ENCODE results near the gene VWA5B2. TPM values are rescaled to one million over a fixed set of nuclear protein-coding genes. Genes with fewer than 3 reads are reported as not detected.
A peak's percentile ranks its signal among the peaks of the same experiment; 100 is the strongest.

Gene VWA5B2
- total RNA-seq, 4 donors from 2014 or later: 0.83 to 9.1 (median 6.9) TPM

GRCh38 chr3:184240384-184241140 lies 11.2 kb downstream of the VWA5B2 start:
- TF ChIP-seq CTCF (IDR thresholded peaks at IDR 0.05): no peak
- TF ChIP-seq POLR2A (IDR thresholded peaks at IDR 0.05): no peak
- H3K4me1 ChIP-seq: peaks cover 0 to 13% (median 0%) of the 10 kb centered on the region in 4 donors
- no peak for DNase-seq
- H3K27ac ChIP-seq: no peak overlapping the region
- no peaks in the 10 kb centered on the region for H3K27me3 ChIP-seq
- no peak overlapping the region for H3K4me3 ChIP-seq
- no peaks in the 10 kb centered on the region for H3K9me3 ChIP-seq
- H3K36me3 ChIP-seq: peaks cover 0 to 37% (median 0%) of the 10 kb centered on the region in 3 donors

DNA sequence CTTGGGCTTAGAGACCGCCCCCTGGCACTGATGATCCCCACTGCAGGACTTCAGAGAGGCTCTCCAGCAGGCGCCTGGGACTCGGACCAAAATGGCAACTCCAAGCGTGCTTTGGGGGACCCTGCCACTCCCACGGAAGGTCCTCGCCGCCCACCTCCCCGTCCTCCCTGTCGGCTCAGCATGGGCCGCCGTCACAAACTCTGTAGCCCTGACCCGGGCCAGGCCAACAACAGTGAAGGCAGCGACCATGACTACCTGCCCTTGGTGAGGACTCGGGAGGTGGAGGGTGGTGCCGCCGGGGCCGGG lies 11.7 kb downstream of the VWA5B2 start:
- no peaks in the 10 kb centered on the region for H3K9me3 ChIP-seq
- DNase-seq: no peak
- peak overlapping the region in 2 of 4 donors; percentile 40 to 46 for H3K4me3 ChIP-seq
- no peak for TF ChIP-seq POLR2A (IDR thresholded peaks at IDR 0.05)
- H3K27ac ChIP-seq: no peak overlapping the region
- H3K4me1 ChIP-seq: peaks cover 0 to 13% (median 0%) of the 10 kb centered on the region in 4 donors
- H3K27me3 ChIP-seq: no peaks in the 10 kb centered on the region
- peaks cover 0 to 39% (median 0%) of the 10 kb centered on the region in 3 donors for H3K36me3 ChIP-seq

DNA sequence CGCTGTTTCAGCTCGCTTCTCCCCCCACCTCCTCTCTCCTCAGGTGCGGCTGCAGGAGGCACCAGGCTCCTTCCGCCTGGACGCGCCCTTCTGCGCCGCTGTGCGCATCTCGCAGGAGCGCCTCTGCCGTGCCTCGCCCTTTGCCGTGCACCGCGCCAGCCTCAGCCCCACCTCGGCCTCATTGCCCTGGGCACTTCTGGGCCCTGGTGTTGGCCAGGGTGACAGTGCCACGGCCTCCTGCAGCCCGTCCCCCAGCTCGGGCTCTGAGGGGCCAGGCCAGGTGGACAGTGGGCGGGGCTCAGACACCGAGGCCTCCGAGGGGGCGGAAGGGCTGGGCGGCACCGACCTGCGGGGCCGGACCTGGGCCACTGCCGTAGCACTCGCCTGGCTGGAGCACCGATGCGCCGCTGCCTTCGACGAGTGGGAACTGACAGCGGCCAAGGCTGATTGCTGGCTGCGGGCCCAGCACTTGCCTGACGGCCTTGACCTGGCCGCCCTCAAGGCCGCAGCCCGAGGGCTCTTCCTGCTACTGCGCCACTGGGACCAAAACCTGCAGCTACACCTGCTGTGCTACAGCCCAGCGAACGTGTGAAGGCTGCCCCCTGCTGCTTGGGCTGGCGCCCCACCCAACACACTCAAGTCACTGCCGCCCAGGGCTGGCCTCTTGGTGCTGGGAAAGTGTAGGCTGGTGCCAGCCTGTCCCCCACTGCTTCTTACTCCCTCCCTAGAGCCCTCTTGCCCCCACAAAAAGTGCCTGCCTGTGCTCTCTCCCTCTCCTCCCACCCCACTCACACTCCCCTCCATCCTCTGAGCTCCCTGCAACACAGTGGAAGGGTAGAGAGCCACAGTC lies 12.3 kb downstream of the VWA5B2 start:
- Histone ChIP-seq H3K4me1 (peaks cover 0 to 13% (median 0%) of the 10 kb centered on the region in 4 donors), H3K9me3 (no peaks in the 10 kb centered on the region), H3K4me3 (peak overlapping the region in 2 of 4 donors; percentile 40 to 46), H3K27ac (peak overlapping the region in 1 of 4 donors; percentile 43), H3K27me3 (no peaks in the 10 kb centered on the region), H3K36me3 (peaks cover 0 to 39% (median 0%) of the 10 kb centered on the region in 3 donors)
- TF ChIP-seq CTCF (IDR thresholded peaks at IDR 0.05): peak in 4 of 6 experiments; percentile 33 to 69 (median 61)
- no peak for TF ChIP-seq POLR2A (IDR thresholded peaks at IDR 0.05)
- DNase-seq: peak in 2 of 3 donors; percentile 73 to 79

- Histone ChIP-seq H3K27me3 (no peaks in the 10 kb centered on the region), H3K9me3 (no peaks in the 10 kb centered on the region), H3K36me3 (peaks cover 0 to 39% (median 0%) of the 10 kb centered on the region in 3 donors), H3K4me1 (peaks cover 0 to 17% (median 0%) of the 10 kb centered on the region in 4 donors), H3K4me3 (no peak overlapping the region), H3K27ac (no peak overlapping the region)
- no peak for DNase-seq
- no peak for TF ChIP-seq CTCF (IDR thresholded peaks at IDR 0.05)
- TF ChIP-seq POLR2A (IDR thresholded peaks at IDR 0.05): no peak
Measured at GRCh38 chr3:184242297-184242685, 12.9 kb downstream of the VWA5B2 start.

- Histone ChIP-seq H3K4me1 (peaks cover 0 to 19% (median 4%) of the 10 kb centered on the region in 4 donors), H3K27ac (peak within 1 kb of the TSS; percentile 77 to 85 (median 81))
Measured at GRCh38 chr3:184248454-184249411, 19.3 kb downstream of the VWA5B2 start, which contains the start of gene ALG3. Gene ALG3, minus strand, starts transcription at chr3:184248962. Its CDS starts 22 bp downstream, at chr3:184248940.

More at GRCh38 chr3:184248454-184249411, 19.3 kb downstream of the VWA5B2 start, which contains the start of gene ALG3:
- H3K4me3 ChIP-seq: peak within 1 kb of the TSS; percentile 89 to 97 (median 94)
- peak; percentile 78 to 91 (median 87) for DNase-seq
- peaks cover 0 to 20% (median 0%) of the 10 kb centered on the region in 3 donors for H3K36me3 ChIP-seq
- H3K27me3 ChIP-seq: no peaks in the 10 kb centered on the region
- TF ChIP-seq CTCF (IDR thresholded peaks at IDR 0.05) (peak in 1 of 6 experiments; percentile 24), POLR2A (IDR thresholded peaks at IDR 0.05) (peak; percentile 32 to 54)
- no peaks in the 10 kb centered on the region for H3K9me3 ChIP-seq
